AG20443 (cell line): ENCODE results near the gene NAALAD2.
"Not testable (repeated sequence)": the region's sequence is repeated elsewhere in the genome, so short reads cannot be mapped to it uniquely, and the experiment has no call there.

Experiments
- DNase-seq: peaks from one replicate; pipeline ENCODE4 v3.0.0; 2012; ENCODE audit warnings: low spot score, mixed read lengths

The NAALAD2 gene

GRCh38 chr11:90192869-90193582 lies 58.6 kb downstream of the NAALAD2 start:
- DNase-seq: no peak

GRCh38 chr11:90197377-90197776 lies 62.9 kb downstream of the NAALAD2 start:
- no peak for DNase-seq

GRCh38 chr11:90202342-90202741 lies 67.9 kb downstream of the NAALAD2 start:
- DNase-seq: no peak

- no peak for DNase-seq
Measured at GRCh38 chr11:90204407-90204806, 69.9 kb downstream of the NAALAD2 start.

DNA sequence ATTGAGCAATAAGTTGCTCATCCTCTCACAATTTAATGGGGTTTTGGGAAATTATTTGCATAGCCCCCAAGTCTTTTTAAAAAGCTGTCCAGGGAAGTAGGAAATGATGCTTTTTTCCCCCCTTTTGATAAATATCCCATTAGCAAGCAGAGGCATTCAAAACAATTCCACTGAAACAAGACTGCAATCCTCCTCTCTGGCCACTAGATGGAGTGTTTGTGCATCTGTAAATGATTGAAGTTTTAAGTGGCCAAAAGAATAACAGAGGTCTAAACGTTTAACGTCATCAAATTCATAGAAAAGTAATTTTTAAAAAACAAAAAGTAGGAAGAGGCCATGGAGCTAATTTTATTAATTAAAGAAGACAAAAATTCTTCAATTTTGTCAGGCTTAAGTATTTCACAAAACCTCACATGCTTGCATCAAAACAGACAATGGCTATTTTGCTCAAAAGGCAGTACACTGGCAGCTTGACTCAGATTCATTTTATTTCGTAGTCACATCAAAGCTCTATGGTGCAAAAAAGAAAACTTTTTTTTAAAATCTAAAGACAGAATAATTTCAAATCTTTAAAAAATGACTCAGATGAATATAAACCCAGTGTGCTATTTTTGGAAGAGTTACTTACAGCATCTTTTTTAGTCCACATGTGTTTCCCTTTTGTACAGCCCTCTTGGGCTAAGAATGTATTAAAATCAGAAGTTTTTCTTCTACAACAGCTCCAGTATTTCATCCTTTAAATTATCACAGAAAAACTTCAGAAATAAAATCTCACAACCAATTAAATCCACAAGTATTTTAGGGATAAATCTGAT lies 70.6 kb downstream of the NAALAD2 start:
- peak; percentile 50 for DNase-seq

DNA sequence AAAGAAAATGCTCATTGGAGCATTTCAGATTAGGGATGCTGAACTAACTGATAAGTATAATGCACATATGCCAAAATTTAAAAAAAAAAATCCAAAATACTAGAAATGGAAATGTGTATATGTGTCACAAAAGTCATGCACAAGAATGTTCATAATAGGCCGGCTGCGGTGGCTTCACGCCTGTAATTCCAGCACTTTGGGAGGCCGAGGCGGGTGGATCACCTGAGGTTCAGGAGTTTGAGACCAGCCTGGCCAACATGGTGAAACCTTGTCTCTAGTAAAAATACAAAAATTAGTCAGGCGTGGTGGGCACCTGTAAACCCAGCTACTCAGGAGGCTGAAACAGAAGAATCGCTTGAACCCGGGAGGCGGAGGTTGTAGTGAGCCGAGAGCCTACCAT lies 73.5 kb downstream of the NAALAD2 start:
- DNase-seq: not testable (repeated sequence)

- DNase-seq: no peak
Measured at GRCh38 chr11:90208857-90209256, 74.4 kb downstream of the NAALAD2 start.

- DNase-seq: no peak
Measured at GRCh38 chr11:90213322-90213721, 78.9 kb downstream of the NAALAD2 start.

DNA sequence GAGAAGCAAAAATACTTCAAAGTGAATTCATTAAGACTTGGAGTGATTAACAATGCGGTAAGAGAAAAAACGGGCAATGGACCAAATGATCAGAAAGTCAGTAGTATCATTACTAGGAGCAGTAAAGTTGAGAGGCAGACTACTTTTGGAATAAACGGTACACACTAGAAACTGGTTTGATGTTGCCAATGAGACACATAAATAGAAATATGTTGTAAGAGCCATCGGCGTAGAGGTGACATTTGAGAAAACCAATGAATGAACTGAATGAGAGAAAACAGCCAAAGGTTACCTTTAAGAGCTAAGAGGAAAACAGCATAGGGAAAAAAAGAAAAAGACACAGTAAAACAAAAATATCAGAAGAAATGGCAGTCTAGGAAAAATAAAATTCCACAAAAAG lies 82.1 kb downstream of the NAALAD2 start:
- DNase-seq: no peak

GRCh38 chr11:90218606-90219005 lies 84.1 kb downstream of the NAALAD2 start:
- DNase-seq: no peak

DNA sequence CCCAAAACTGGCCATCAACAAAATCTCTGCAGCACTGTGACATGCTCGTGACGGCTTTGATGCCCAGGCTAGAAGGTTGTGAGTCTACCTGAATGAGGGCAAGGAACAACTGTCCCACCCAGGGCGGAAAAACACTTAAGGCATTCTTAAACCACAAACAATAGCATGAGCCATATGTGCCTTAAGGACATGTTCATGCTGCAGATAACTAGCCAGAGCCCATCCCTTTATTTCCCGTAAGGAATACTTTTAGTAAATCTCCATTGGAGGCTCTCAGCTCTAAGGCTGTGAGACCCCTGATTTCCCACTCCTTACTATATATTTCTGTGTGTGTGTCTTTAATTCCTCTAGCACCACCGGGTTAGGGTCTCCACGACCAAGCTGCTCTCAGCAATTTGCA lies 85.0 kb downstream of the NAALAD2 start:
- no peak for DNase-seq

- DNase-seq: peak; percentile 46
Measured at GRCh38 chr11:90220391-90220790, 85.9 kb downstream of the NAALAD2 start.

- DNase-seq: no peak
Measured at GRCh38 chr11:90221803-90222458, 87.5 kb downstream of the NAALAD2 start.

- peak; percentile 96 for DNase-seq
Measured at GRCh38 chr11:90222459-90223247, 88.2 kb downstream of the NAALAD2 start, which contains the start of gene CHORDC1. CHORDC1 (minus strand) TSS chr11:90223049; CDS start chr11:90222954, 95 bp downstream.

GRCh38 chr11:90223248-90223585 lies 88.8 kb downstream of the NAALAD2 start:
- DNase-seq: no peak

GRCh38 chr11:90228056-90228455 lies 93.6 kb downstream of the NAALAD2 start:
- DNase-seq: no peak

GRCh38 chr11:90229791-90230190 lies 95.3 kb downstream of the NAALAD2 start:
- DNase-seq: no peak

- DNase-seq: no peak
Measured at GRCh38 chr11:90234977-90235376, 100.5 kb downstream of the NAALAD2 start.

DNA sequence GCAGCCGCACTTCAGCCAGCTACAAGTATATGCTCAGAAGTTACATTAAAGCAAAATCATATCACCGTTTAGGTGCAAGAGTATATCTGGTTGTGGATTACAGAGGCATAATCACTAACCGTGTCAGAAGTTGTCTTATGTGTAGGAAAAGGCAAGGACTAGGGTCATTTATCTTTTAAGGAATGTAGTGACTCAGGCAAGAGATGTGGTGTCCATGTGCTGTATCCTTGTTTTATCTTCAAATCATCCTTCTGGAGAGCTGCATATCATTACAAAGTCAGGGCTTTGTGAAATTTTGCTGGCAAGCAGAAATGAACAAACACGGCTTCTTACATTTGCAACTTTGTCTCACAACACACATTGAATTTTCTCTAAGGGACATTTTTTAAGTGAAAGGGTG lies 101.1 kb downstream of the NAALAD2 start:
- no peak for DNase-seq

GRCh38 chr11:90237004-90237403 lies 102.5 kb downstream of the NAALAD2 start:
- no peak for DNase-seq

GRCh38 chr11:90239967-90240636 lies 105.6 kb downstream of the NAALAD2 start:
- DNase-seq: not testable (repeated sequence)

GRCh38 chr11:90241414-90241813 lies 107.0 kb downstream of the NAALAD2 start:
- DNase-seq: no peak
